HG03103 (cell line): Measurements from ENCODE around the gene PCSK1.
A peak's percentile ranks its signal among the peaks of the same experiment; 100 is the strongest.
"Not testable (repeated sequence)": the region's sequence is repeated elsewhere in the genome, so short reads cannot be mapped to it uniquely, and the experiment has no call there.

Experiments used
- ATAC-seq: cut with Tn5 transposase; IDR thresholded peaks from one replicate; pipeline ENCODE4 v1.9.1; 2021; ENCODE audit warnings: low read depth; ENCODE audit not compliant: unreplicated experiment

Gene PCSK1

GRCh38 chr5:96374653-96375052 lies 58.4 kb downstream of the PCSK1 start:
- no peak for ATAC-seq

- no peak for ATAC-seq
Measured at GRCh38 chr5:96373381-96373733, 59.7 kb downstream of the PCSK1 start.

GRCh38 chr5:96372726-96373380 lies 60.2 kb downstream of the PCSK1 start:
- no peak for ATAC-seq

- no peak for ATAC-seq
Measured at GRCh38 chr5:96370976-96371375, 62.1 kb downstream of the PCSK1 start.

- ATAC-seq: not testable (repeated sequence)
Measured at GRCh38 chr5:96367337-96367736, 65.7 kb downstream of the PCSK1 start.

- no peak for ATAC-seq
Measured at GRCh38 chr5:96354237-96354636, 78.8 kb downstream of the PCSK1 start.

GRCh38 chr5:96353220-96353619 lies 79.8 kb downstream of the PCSK1 start:
- no peak for ATAC-seq

- no peak for ATAC-seq
Measured at GRCh38 chr5:96350678-96351077, 82.4 kb downstream of the PCSK1 start.

GRCh38 chr5:96348536-96348935 lies 84.5 kb downstream of the PCSK1 start:
- no peak for ATAC-seq

- no peak for ATAC-seq
Measured at GRCh38 chr5:96347502-96348292, 85.4 kb downstream of the PCSK1 start.

GRCh38 chr5:96344678-96345577 lies 88.1 kb downstream of the PCSK1 start:
- peak; percentile 88 for ATAC-seq

GRCh38 chr5:96343094-96343493 lies 90.0 kb downstream of the PCSK1 start:
- ATAC-seq: no peak

- ATAC-seq: no peak
Measured at GRCh38 chr5:96342581-96342980, 90.5 kb downstream of the PCSK1 start.
